ENCODE measurements around the gene MACROD2. TPM values are rescaled to one million over a fixed set of nuclear protein-coding genes. Genes with fewer than 3 reads are reported as not detected.
"Not testable (repeated sequence)": the region's sequence is repeated elsewhere in the genome, so short reads cannot be mapped to it uniquely, and the experiment has no call there.

The MACROD2 gene
- total and polyA plus RNA-seq, 4 donors = 13.0 to 67.1 (median 20.7) TPM

- H3K36me3 ChIP-seq (ENCODE audit: control insufficient read depth in 4 of 4, insufficient read depth in 4 of 4, low read length in 4 of 4) = no peaks in the 10 kb centered on the region
- no peaks in the 10 kb centered on the region for H3K9me3 ChIP-seq (ENCODE audit: control insufficient read depth in 4 of 4, insufficient read depth in 3 of 4, low read length in 3 of 4)
- no peak overlapping the region for H3K27ac ChIP-seq (ENCODE audit: low read depth in 1 of 2, low read length in 1 of 2)
- H3K4me1 ChIP-seq (ENCODE audit: control insufficient read depth in 5 of 5, insufficient read depth in 5 of 5, low read length in 5 of 5) = no peaks in the 10 kb centered on the region
- H3K27me3 ChIP-seq (ENCODE audit: control insufficient read depth in 3 of 3, insufficient read depth in 3 of 3, low read length in 2 of 3) = no peaks in the 10 kb centered on the region
- ATAC-seq (ENCODE audit: insufficient read depth, low FRiP score) (no peak), DNase-seq (no peak)
- TF ChIP-seq CTCF (IDR thresholded peaks at IDR 0.05; ENCODE audit: control extremely low read depth, extremely low read depth) = no peak
- H3K4me3 ChIP-seq = no peak overlapping the region
- H3K9ac ChIP-seq (ENCODE audit: insufficient read depth in 1 of 2, low read length in 2 of 2) = no peak overlapping the region
- 83 to 85% methylated on average over 4 of the region's 4 CpGs for WGBS, 2 donors
Observed at GRCh38 chr20:15528391-15529111, 1533.2 kb downstream of the MACROD2 start.

DNA sequence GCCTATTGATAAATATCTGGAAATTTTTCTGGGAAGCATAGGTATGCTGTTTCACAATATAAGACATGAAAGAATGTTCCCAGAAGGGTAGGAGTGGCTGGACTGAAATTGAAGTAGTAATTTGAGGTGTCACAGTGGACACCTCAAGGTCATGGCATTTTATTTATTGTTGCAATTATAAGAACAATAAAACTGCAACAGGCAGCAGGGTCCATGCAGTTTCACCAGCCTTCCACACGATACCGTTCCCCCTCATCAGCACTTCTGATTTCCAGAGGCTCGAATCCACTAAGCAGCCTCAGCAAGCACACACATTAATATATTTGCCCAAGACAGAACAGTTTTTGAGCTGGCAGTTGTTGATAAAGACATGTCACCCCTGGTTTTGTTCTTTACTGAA, 1540.5 kb downstream of the MACROD2 start:
- H3K27me3 ChIP-seq (ENCODE audit: control insufficient read depth in 3 of 3, insufficient read depth in 3 of 3, low read length in 2 of 3) = no peaks in the 10 kb centered on the region
- H3K4me1 ChIP-seq (ENCODE audit: control insufficient read depth in 5 of 5, insufficient read depth in 5 of 5, low read length in 5 of 5) = no peaks in the 10 kb centered on the region
- no peak for ATAC-seq (ENCODE audit: insufficient read depth, low FRiP score)
- 90 to 91% methylated on average over 3 of the region's 3 CpGs for WGBS, 2 donors
- DNase-seq = no peak
- no peaks in the 10 kb centered on the region for H3K9me3 ChIP-seq (ENCODE audit: control insufficient read depth in 4 of 4, insufficient read depth in 3 of 4, low read length in 3 of 4)
- H3K4me3 ChIP-seq = no peak overlapping the region
- no peak overlapping the region for H3K27ac ChIP-seq (ENCODE audit: low read depth in 1 of 2, low read length in 1 of 2)
- no peaks in the 10 kb centered on the region for H3K36me3 ChIP-seq (ENCODE audit: control insufficient read depth in 4 of 4, insufficient read depth in 4 of 4, low read length in 4 of 4)
- TF ChIP-seq CTCF (IDR thresholded peaks at IDR 0.05; ENCODE audit: control extremely low read depth, extremely low read depth) = no peak
- no peak overlapping the region for H3K9ac ChIP-seq (ENCODE audit: insufficient read depth in 1 of 2, low read length in 2 of 2)

DNA sequence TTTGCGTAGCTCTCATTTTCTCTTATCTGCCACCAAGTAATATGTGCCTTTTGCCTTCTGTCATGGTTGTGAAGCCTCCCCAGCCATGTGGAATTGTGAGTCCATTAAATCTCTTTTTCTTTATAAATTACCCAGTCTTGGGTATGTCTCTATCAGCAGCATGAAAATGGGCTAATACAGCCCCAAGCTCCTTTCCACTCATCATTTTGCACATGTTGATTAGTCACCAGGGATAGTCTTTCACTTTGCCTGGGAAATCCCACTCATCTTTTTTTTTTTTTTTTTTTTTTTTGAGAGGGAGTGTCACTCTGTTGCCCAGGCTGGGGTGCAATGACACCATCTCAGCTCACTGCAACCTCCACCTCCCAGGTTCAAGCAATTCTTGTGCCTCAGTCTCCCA, 1541.9 kb downstream of the MACROD2 start:
- not testable (repeated sequence) for ATAC-seq (ENCODE audit: insufficient read depth, low FRiP score); H3K36me3 ChIP-seq (ENCODE audit: control insufficient read depth in 4 of 4, insufficient read depth in 4 of 4, low read length in 4 of 4); H3K4me1 ChIP-seq (ENCODE audit: control insufficient read depth in 5 of 5, insufficient read depth in 5 of 5, low read length in 5 of 5); DNase-seq; H3K9me3 ChIP-seq (ENCODE audit: control insufficient read depth in 4 of 4, insufficient read depth in 3 of 4, low read length in 3 of 4); H3K9ac ChIP-seq (ENCODE audit: insufficient read depth in 1 of 2, low read length in 2 of 2); H3K4me3 ChIP-seq; H3K27ac ChIP-seq (ENCODE audit: low read depth in 1 of 2, low read length in 1 of 2); H3K27me3 ChIP-seq (ENCODE audit: control insufficient read depth in 3 of 3, insufficient read depth in 3 of 3, low read length in 2 of 3)
- WGBS, 2 donors = 83 to 93% methylated on average over 1 of the region's 1 CpG

- no peak for DNase-seq
- no peak overlapping the region for H3K9ac ChIP-seq (ENCODE audit: insufficient read depth in 1 of 2, low read length in 2 of 2)
- no peaks in the 10 kb centered on the region for H3K27me3 ChIP-seq (ENCODE audit: control insufficient read depth in 3 of 3, insufficient read depth in 3 of 3, low read length in 2 of 3)
- peaks cover 0 to 10% (median 0%) of the 10 kb centered on the region in 5 donors for H3K4me1 ChIP-seq (ENCODE audit: control insufficient read depth in 5 of 5, insufficient read depth in 5 of 5, low read length in 5 of 5)
- ATAC-seq (ENCODE audit: insufficient read depth, low FRiP score) = no peak
- H3K36me3 ChIP-seq (ENCODE audit: control insufficient read depth in 4 of 4, insufficient read depth in 4 of 4, low read length in 4 of 4) = no peaks in the 10 kb centered on the region
- 88 to 90% methylated on average over 5 of the region's 5 CpGs for WGBS, 2 donors
- H3K27ac ChIP-seq (ENCODE audit: low read depth in 1 of 2, low read length in 1 of 2) = no peak overlapping the region
- peaks cover 0 to 2% (median 0%) of the 10 kb centered on the region in 4 donors for H3K9me3 ChIP-seq (ENCODE audit: control insufficient read depth in 4 of 4, insufficient read depth in 3 of 4, low read length in 3 of 4)
- TF ChIP-seq CTCF (IDR thresholded peaks at IDR 0.05; ENCODE audit: control extremely low read depth, extremely low read depth) = no peak
- no peak overlapping the region for H3K4me3 ChIP-seq
Observed at GRCh38 chr20:15542655-15543054, 1547.3 kb downstream of the MACROD2 start.

Measured in lung (tissue), 12 donors.